ENCODE measurements around the gene TDRD12.
"Not testable (repeated sequence)": the region's sequence is repeated elsewhere in the genome, so short reads cannot be mapped to it uniquely, and the experiment has no call there.

The TDRD12 gene

GRCh38 chr19:32831611-32832010 is 112.0 kb downstream of the TDRD12 start:
- DNase-seq (ENCODE audit: low spot score) = no peak

GRCh38 chr19:32832094-32832493 is 112.5 kb downstream of the TDRD12 start:
- not testable (repeated sequence) for DNase-seq (ENCODE audit: low spot score)

GRCh38 chr19:32832825-32833224 is 113.3 kb downstream of the TDRD12 start:
- not testable (repeated sequence) for DNase-seq (ENCODE audit: low spot score)

GRCh38 chr19:32833388-32833787 is 113.8 kb downstream of the TDRD12 start:
- DNase-seq (ENCODE audit: low spot score) = not testable (repeated sequence)

- DNase-seq (ENCODE audit: low spot score) = no peak
Measured at GRCh38 chr19:32837531-32837930, 118.0 kb downstream of the TDRD12 start.

GRCh38 chr19:32842061-32842460 is 122.5 kb downstream of the TDRD12 start:
- DNase-seq (ENCODE audit: low spot score) = no peak

GRCh38 chr19:32843716-32844245 is 124.2 kb downstream of the TDRD12 start:
- no peak for DNase-seq (ENCODE audit: low spot score)

GRCh38 chr19:32848035-32848434 is 128.5 kb downstream of the TDRD12 start:
- not testable (repeated sequence) for DNase-seq (ENCODE audit: low spot score)

GRCh38 chr19:32852216-32852615 is 132.6 kb downstream of the TDRD12 start:
- DNase-seq (ENCODE audit: low spot score) = no peak

GRCh38 chr19:32856818-32857217 is 137.3 kb downstream of the TDRD12 start:
- not testable (repeated sequence) for DNase-seq (ENCODE audit: low spot score)

GRCh38 chr19:32857584-32857983 is 138.0 kb downstream of the TDRD12 start:
- DNase-seq (ENCODE audit: low spot score) = no peak

- no peak for DNase-seq (ENCODE audit: low spot score)
Measured at GRCh38 chr19:32858155-32858554, 138.6 kb downstream of the TDRD12 start.

- no peak for DNase-seq (ENCODE audit: low spot score)
Measured at GRCh38 chr19:32858559-32858958, 139.0 kb downstream of the TDRD12 start.

GRCh38 chr19:32859591-32859990 is 140.0 kb downstream of the TDRD12 start:
- DNase-seq (ENCODE audit: low spot score) = no peak

- DNase-seq (ENCODE audit: low spot score) = no peak
Measured at GRCh38 chr19:32861596-32861995, 142.0 kb downstream of the TDRD12 start.

GRCh38 chr19:32862173-32862572 is 142.6 kb downstream of the TDRD12 start:
- no peak for DNase-seq (ENCODE audit: low spot score)

- DNase-seq (ENCODE audit: low spot score) = no peak
Measured at GRCh38 chr19:32862741-32863140, 143.2 kb downstream of the TDRD12 start.

- no peak for DNase-seq (ENCODE audit: low spot score)
Measured at GRCh38 chr19:32863301-32863700, 143.7 kb downstream of the TDRD12 start.

GRCh38 chr19:32863841-32864240 is 144.3 kb downstream of the TDRD12 start:
- DNase-seq (ENCODE audit: low spot score) = no peak

GRCh38 chr19:32864318-32865007 is 144.9 kb downstream of the TDRD12 start:
- DNase-seq (ENCODE audit: low spot score) = no peak

- DNase-seq (ENCODE audit: low spot score) = no peak
Measured at GRCh38 chr19:32865326-32865725, 145.8 kb downstream of the TDRD12 start.

- DNase-seq (ENCODE audit: low spot score) = no peak
Measured at GRCh38 chr19:32866061-32866460, 146.5 kb downstream of the TDRD12 start.

- DNase-seq (ENCODE audit: low spot score) = no peak
Measured at GRCh38 chr19:32866564-32867265, 147.1 kb downstream of the TDRD12 start.
